Immature natural killer cell (primary cell): ENCODE results near the gene PLPP3. TPM values are rescaled to one million over a fixed set of nuclear protein-coding genes. Genes with fewer than 3 reads are reported as not detected.

Source experiments
- DNase-seq, 3 donors: peaks; one replicate each; pipeline ENCODE4 v3.0.0; 2022; ENCODE audit warnings: mixed read lengths in 1 of 3
- H3K27ac Mint-ChIP-seq, 6 donors: one replicate each; pipeline ENCODE4 v1.8.0; 2020; ENCODE audit warnings: mixed read lengths in 6 of 6, mild to moderate bottlenecking in 5 of 6, inconsistent platforms in 4 of 6, moderate library complexity in 3 of 6
- H3K27me3 Mint-ChIP-seq, 3 donors: one replicate each; pipeline ENCODE4 v1.8.0; 2020 to 2021; ENCODE audit warnings: low read depth in 3 of 3, mild to moderate bottlenecking in 3 of 3, mixed read lengths in 3 of 3, moderate library complexity in 3 of 3, inconsistent platforms in 1 of 3
- H3K36me3 Mint-ChIP-seq, 3 donors: one replicate each; pipeline ENCODE4 v1.8.0; 2020; ENCODE audit warnings: mixed read lengths in 3 of 3, inconsistent platforms in 2 of 3, mild to moderate bottlenecking in 2 of 3
- H3K4me1 Mint-ChIP-seq, 2 donors: one replicate each; pipeline ENCODE4 v1.8.0; 2020; ENCODE audit warnings: inconsistent platforms in 2 of 2, mild to moderate bottlenecking in 2 of 2, mixed read lengths in 2 of 2, moderate library complexity in 1 of 2
- H3K4me3 Mint-ChIP-seq, 5 donors: one replicate each; pipeline ENCODE4 v1.8.0; 2020; ENCODE audit warnings: mild to moderate bottlenecking in 5 of 5, mixed read lengths in 5 of 5, inconsistent platforms in 3 of 5, moderate library complexity in 3 of 5
- H3K9me3 Mint-ChIP-seq, 6 donors: one replicate each; pipeline ENCODE4 v1.8.0; 2020; ENCODE audit warnings: mild to moderate bottlenecking in 6 of 6, mixed read lengths in 6 of 6, inconsistent platforms in 4 of 6, moderate library complexity in 3 of 6
- polyA plus RNA-seq, 3 donors: library from polyadenylated mRNA; unstranded; fragments of 300-500 nt; fragmentation: Illumina TruSeq; gene quantifications; one replicate each; pipeline ENCODE4 v1.2.3, GENCODE V29; 2021

Gene PLPP3
- polyA plus RNA-seq, 3 donors from 2014 or later, result not detected

GRCh38 chr1:56550138-56550858, 29.1 kb downstream of the PLPP3 start:
- H3K4me3 Mint-ChIP-seq, result no peak overlapping the region
- no peak for DNase-seq
- peaks cover 0 to 3% (median 1%) of the 10 kb centered on the region in 3 donors for H3K27me3 Mint-ChIP-seq
- no peaks in the 10 kb centered on the region for H3K36me3 Mint-ChIP-seq
- peaks cover 0 to 1% (median 0%) of the 10 kb centered on the region in 6 donors for H3K9me3 Mint-ChIP-seq
- no peaks in the 10 kb centered on the region for H3K4me1 Mint-ChIP-seq
- H3K27ac Mint-ChIP-seq, result no peak overlapping the region

GRCh38 chr1:56548571-56548970, 30.8 kb downstream of the PLPP3 start:
- no peaks in the 10 kb centered on the region for H3K36me3 Mint-ChIP-seq
- H3K4me1 Mint-ChIP-seq, result no peaks in the 10 kb centered on the region
- no peak overlapping the region for H3K27ac Mint-ChIP-seq
- H3K9me3 Mint-ChIP-seq, result no peaks in the 10 kb centered on the region
- no peak for DNase-seq
- H3K4me3 Mint-ChIP-seq, result no peak overlapping the region
- peaks cover 0 to 1% (median 1%) of the 10 kb centered on the region in 3 donors for H3K27me3 Mint-ChIP-seq

GRCh38 chr1:56547977-56548376, 31.4 kb downstream of the PLPP3 start:
- DNase-seq, result no peak
- Mint-ChIP-seq H3K36me3 (no peaks in the 10 kb centered on the region), H3K9me3 (no peaks in the 10 kb centered on the region), H3K4me1 (no peaks in the 10 kb centered on the region), H3K4me3 (no peak overlapping the region), H3K27me3 (peaks cover 0 to 1% (median 1%) of the 10 kb centered on the region in 3 donors), H3K27ac (no peak overlapping the region)

GRCh38 chr1:56547473-56547872, 31.9 kb downstream of the PLPP3 start:
- no peak for DNase-seq
- H3K27ac Mint-ChIP-seq, result no peak overlapping the region
- no peaks in the 10 kb centered on the region for H3K36me3 Mint-ChIP-seq
- H3K4me3 Mint-ChIP-seq, result no peak overlapping the region
- H3K9me3 Mint-ChIP-seq, result no peaks in the 10 kb centered on the region
- peaks cover 1 to 2% (median 1%) of the 10 kb centered on the region in 3 donors for H3K27me3 Mint-ChIP-seq
- H3K4me1 Mint-ChIP-seq, result no peaks in the 10 kb centered on the region

GRCh38 chr1:56545711-56546110, 33.7 kb downstream of the PLPP3 start:
- Mint-ChIP-seq H3K27me3 (peaks cover 1 to 2% (median 1%) of the 10 kb centered on the region in 3 donors), H3K4me1 (no peaks in the 10 kb centered on the region), H3K27ac (no peak overlapping the region), H3K4me3 (no peak overlapping the region), H3K36me3 (no peaks in the 10 kb centered on the region), H3K9me3 (no peaks in the 10 kb centered on the region)
- no peak for DNase-seq

- H3K36me3 Mint-ChIP-seq, result no peaks in the 10 kb centered on the region
- no peak for DNase-seq
- H3K27me3 Mint-ChIP-seq, result peaks cover 0 to 2% (median 1%) of the 10 kb centered on the region in 3 donors
- H3K27ac Mint-ChIP-seq, result no peak overlapping the region
- H3K9me3 Mint-ChIP-seq, result no peaks in the 10 kb centered on the region
- no peaks in the 10 kb centered on the region for H3K4me1 Mint-ChIP-seq
- no peak overlapping the region for H3K4me3 Mint-ChIP-seq
These were observed 35.4 kb downstream of the PLPP3 start for GRCh38 chr1:56543783-56544612.

- H3K4me3 Mint-ChIP-seq, result no peak overlapping the region
- peaks cover 0 to 9% (median 4%) of the 10 kb centered on the region in 3 donors for H3K27me3 Mint-ChIP-seq
- H3K36me3 Mint-ChIP-seq, result no peaks in the 10 kb centered on the region
- DNase-seq, result no peak
- no peaks in the 10 kb centered on the region for H3K9me3 Mint-ChIP-seq
- no peaks in the 10 kb centered on the region for H3K4me1 Mint-ChIP-seq
- no peak overlapping the region for H3K27ac Mint-ChIP-seq
These were observed 36.7 kb downstream of the PLPP3 start for GRCh38 chr1:56542651-56543050.

- no peaks in the 10 kb centered on the region for H3K9me3 Mint-ChIP-seq
These were observed 38.0 kb downstream of the PLPP3 start for GRCh38 chr1:56541408-56541807.

GRCh38 chr1:56540467-56540866, 38.9 kb downstream of the PLPP3 start:
- DNase-seq, result no peak
- Mint-ChIP-seq H3K36me3 (no peaks in the 10 kb centered on the region), H3K27ac (no peak overlapping the region)

More at GRCh38 chr1:56541408-56541807, 38.0 kb downstream of the PLPP3 start:
- H3K4me3 Mint-ChIP-seq, result no peak overlapping the region
- peaks cover 3 to 9% (median 4%) of the 10 kb centered on the region in 3 donors for H3K27me3 Mint-ChIP-seq
- H3K36me3 Mint-ChIP-seq, result no peaks in the 10 kb centered on the region
- DNase-seq, result no peak
- no peak overlapping the region for H3K27ac Mint-ChIP-seq
- H3K4me1 Mint-ChIP-seq, result no peaks in the 10 kb centered on the region

GRCh38 chr1:56539520-56539931, 39.8 kb downstream of the PLPP3 start:
- Mint-ChIP-seq H3K27ac (no peak overlapping the region), H3K27me3 (peaks cover 3 to 9% (median 5%) of the 10 kb centered on the region in 3 donors), H3K9me3 (no peaks in the 10 kb centered on the region), H3K36me3 (no peaks in the 10 kb centered on the region), H3K4me3 (no peak overlapping the region), H3K4me1 (no peaks in the 10 kb centered on the region)
- no peak for DNase-seq

More at GRCh38 chr1:56540467-56540866, 38.9 kb downstream of the PLPP3 start:
- H3K4me3 Mint-ChIP-seq, result no peak overlapping the region
- peaks cover 3 to 9% (median 4%) of the 10 kb centered on the region in 3 donors for H3K27me3 Mint-ChIP-seq
- H3K9me3 Mint-ChIP-seq, result no peaks in the 10 kb centered on the region
- H3K4me1 Mint-ChIP-seq, result no peaks in the 10 kb centered on the region

GRCh38 chr1:56538532-56538931, 40.8 kb downstream of the PLPP3 start:
- H3K9me3 Mint-ChIP-seq, result no peaks in the 10 kb centered on the region
- no peaks in the 10 kb centered on the region for H3K4me1 Mint-ChIP-seq
- H3K4me3 Mint-ChIP-seq, result no peak overlapping the region
- H3K27me3 Mint-ChIP-seq, result peaks cover 3 to 9% (median 5%) of the 10 kb centered on the region in 3 donors
- no peak overlapping the region for H3K27ac Mint-ChIP-seq
- DNase-seq, result no peak
- no peaks in the 10 kb centered on the region for H3K36me3 Mint-ChIP-seq

- H3K27ac Mint-ChIP-seq, result no peak overlapping the region
- no peaks in the 10 kb centered on the region for H3K36me3 Mint-ChIP-seq
- H3K9me3 Mint-ChIP-seq, result no peaks in the 10 kb centered on the region
- H3K27me3 Mint-ChIP-seq, result peaks cover 5 to 8% (median 5%) of the 10 kb centered on the region in 3 donors
- H3K4me3 Mint-ChIP-seq, result no peak overlapping the region
- H3K4me1 Mint-ChIP-seq, result no peaks in the 10 kb centered on the region
- no peak for DNase-seq
These were observed 41.7 kb downstream of the PLPP3 start for GRCh38 chr1:56537660-56538059.

- Mint-ChIP-seq H3K4me3 (no peak overlapping the region), H3K36me3 (no peaks in the 10 kb centered on the region), H3K4me1 (no peaks in the 10 kb centered on the region), H3K27ac (no peak overlapping the region), H3K9me3 (no peaks in the 10 kb centered on the region), H3K27me3 (peaks cover 5 to 7% (median 5%) of the 10 kb centered on the region in 3 donors)
- DNase-seq, result no peak
These were observed 43.4 kb downstream of the PLPP3 start for GRCh38 chr1:56535939-56536338.

- peaks cover 5 to 7% (median 5%) of the 10 kb centered on the region in 3 donors for H3K27me3 Mint-ChIP-seq
- no peaks in the 10 kb centered on the region for H3K4me1 Mint-ChIP-seq
- no peak for DNase-seq
- no peaks in the 10 kb centered on the region for H3K9me3 Mint-ChIP-seq
- H3K36me3 Mint-ChIP-seq, result no peaks in the 10 kb centered on the region
- no peak overlapping the region for H3K27ac Mint-ChIP-seq
- no peak overlapping the region for H3K4me3 Mint-ChIP-seq
These were observed 44.0 kb downstream of the PLPP3 start for GRCh38 chr1:56535362-56535761.
